OCI-M2 (cell line): ENCODE data around the gene USP21.

ENCODE experiments used
- DNase-seq: peaks from one replicate; lab custom pipeline; 2025; ENCODE audit not compliant: unreplicated experiment; lab: John Stamatoyannopoulos, UW

Gene USP21

GRCh38 chr1:161166669-161167548, 7.6 kb downstream of the USP21 start:
- no peak for DNase-seq

- no peak for DNase-seq
Observed at GRCh38 chr1:161168906-161169305, 9.6 kb downstream of the USP21 start.

GRCh38 chr1:161171191-161171590, 11.9 kb downstream of the USP21 start:
- no peak for DNase-seq

GRCh38 chr1:161171696-161172095, 12.4 kb downstream of the USP21 start:
- no peak for DNase-seq

- DNase-seq: no peak
Observed at GRCh38 chr1:161172349-161172748, 13.0 kb downstream of the USP21 start.

DNA sequence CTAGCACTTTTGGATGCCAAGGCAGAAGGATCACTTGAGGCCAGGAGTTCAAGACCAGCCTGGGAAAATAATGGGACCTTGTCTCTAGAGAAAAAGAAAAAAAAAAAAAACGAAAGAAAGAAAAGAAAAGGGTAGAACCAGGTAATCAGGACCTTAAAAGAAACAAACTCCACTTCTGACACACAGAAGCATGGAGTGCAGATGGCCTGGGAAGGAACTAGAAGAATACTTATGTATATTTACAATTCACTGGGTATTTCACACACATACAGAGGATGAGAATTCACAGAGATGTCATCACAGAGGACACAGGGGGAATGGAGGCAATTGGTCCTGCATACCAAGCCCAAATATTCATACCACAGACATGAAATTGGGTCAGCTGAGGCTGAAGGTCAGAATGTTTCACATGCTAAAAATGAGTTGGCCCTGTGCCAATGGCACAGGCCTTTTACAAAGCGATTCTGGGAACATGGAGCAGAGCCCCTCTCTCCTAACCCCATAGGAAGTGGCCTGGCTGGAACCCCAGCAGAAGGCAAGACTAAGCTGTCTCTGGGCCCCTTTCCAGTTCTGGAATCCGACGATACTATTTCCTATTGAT, 13.6 kb downstream of the USP21 start:
- no peak for DNase-seq

DNA sequence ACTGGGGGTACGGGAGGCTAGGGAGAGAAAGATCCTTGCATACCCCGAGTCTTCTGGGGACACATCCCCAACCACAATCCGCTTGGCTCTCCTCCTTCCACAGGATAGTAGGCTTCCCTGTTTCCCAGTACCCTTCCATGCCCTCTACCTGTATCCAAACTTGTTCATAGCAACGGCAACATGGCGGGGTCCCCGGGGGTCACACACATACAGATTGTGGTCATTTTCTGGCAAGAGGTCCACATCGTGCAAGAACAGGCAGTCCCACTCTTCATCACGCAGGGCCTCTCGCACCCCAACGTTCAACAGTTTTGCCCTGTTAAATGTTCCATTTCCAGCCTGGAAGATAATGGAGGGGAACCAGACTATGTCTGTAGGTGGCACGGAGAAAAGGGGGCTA, 14.4 kb downstream of the USP21 start:
- DNase-seq: no peak

GRCh38 chr1:161174911-161175310, 15.6 kb downstream of the USP21 start:
- DNase-seq: no peak

- no peak for DNase-seq
Observed at GRCh38 chr1:161175771-161176453, 16.6 kb downstream of the USP21 start.

DNA sequence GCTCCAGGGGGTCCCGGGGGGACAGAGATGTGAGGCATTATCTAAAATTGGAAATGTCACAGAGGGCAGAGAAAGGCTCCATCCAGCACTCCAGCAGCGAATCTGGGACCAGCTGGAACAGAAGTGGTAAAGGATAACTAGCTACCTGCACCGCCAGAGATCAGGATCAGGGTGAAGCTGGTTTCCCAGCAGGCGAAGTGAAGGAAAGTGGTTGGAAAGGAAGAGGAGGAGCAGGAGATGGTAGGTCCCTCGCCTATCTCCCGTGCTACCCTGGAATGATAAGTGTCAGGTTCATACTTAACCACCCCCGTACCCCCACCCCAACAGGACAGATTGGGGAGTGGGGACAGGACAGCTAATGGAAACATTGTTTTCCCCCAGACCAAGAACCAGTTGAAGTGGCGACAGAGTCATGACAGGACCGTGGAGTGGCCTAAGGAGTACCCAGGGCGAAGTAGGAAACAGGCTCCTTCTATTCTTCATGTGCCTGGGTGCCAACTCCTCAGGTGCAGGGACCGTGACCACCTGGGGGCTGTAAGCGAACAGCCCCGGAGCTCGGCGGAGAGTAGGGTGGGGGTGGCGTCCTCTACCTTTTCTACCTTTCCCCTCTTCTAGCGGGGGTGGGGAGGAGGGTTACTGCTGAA, 17.3 kb downstream of the USP21 start:
- no peak for DNase-seq

GRCh38 chr1:161177112-161177935, 18.0 kb downstream of the USP21 start, which contains the start of gene B4GALT3:
Gene B4GALT3, minus strand, starts transcription at chr1:161177507. Its CDS starts 1,447 bp downstream, at chr1:161176060.
- DNase-seq: peak; percentile 78

DNA sequence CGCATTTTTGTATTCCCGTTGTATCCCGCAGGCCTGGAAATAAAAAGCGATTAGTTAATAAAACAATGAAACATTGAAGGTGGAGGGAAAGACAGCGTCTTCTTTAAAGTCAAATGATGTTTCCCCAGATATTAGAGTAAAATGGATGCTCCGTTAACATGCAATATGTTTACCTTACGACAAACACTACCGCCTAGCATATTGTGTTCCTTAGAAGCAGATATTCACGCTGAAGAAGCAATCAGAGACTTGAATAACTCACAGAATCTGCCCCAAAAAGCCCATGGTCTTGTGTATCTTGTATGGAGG, 18.6 kb downstream of the USP21 start:
- DNase-seq: no peak

DNA sequence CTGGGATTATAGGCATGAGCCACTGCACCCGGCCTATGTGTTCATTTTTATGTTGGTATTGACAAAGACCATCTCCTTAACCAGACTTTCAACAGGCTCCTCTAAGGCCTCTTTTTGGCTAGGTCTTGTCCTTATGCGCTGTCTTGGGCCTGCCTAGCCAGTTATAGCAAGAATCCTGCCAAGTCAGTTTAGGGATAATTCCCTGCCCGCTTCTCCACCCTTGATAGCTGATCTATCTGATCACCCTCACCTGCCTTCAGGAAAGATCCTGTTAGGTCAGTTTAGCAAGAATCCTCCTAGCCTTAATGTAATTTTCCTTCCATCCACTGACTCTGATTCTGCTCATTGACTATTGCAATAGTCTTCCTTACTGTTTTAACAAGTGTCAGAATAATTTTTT, 20.4 kb downstream of the USP21 start:
- DNase-seq: no peak

DNA sequence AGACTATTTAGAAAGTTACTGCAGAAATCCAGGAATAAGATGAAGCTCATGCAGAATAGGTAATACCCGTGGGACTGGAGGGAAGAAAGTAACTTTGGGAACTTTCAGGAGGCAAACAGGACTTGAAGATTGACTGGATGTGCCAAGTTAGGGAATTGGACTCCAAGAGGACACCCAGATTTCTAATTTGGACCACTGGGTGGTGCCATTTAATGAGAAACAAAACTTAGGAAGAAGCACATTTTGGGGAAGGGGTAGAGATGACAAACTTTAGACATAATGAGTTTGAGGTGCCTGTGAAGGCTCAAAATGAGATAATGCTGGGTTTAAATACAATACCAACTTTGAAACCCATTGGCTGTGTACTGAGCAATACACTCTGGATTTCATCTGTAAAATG, 21.3 kb downstream of the USP21 start:
- DNase-seq: no peak

DNA sequence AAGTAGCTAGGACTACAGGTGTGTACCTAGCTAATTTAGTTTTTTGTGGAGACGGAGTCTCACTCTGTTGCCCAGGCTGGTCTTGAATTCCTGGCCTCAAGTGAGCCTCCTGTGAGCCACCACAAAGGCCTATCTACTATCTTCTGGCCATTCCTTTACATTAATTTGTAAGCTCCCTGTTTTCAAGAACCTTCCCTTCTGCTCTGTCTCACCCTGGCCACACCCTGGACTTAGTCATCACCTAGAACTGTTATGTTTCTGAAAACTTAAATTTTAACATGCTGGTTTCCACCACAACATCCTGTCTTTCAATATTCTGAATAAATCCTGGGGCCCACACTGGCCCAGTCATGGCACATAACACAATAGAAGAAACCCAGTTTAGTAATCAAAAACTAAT, 22.9 kb downstream of the USP21 start:
- no peak for DNase-seq

DNA sequence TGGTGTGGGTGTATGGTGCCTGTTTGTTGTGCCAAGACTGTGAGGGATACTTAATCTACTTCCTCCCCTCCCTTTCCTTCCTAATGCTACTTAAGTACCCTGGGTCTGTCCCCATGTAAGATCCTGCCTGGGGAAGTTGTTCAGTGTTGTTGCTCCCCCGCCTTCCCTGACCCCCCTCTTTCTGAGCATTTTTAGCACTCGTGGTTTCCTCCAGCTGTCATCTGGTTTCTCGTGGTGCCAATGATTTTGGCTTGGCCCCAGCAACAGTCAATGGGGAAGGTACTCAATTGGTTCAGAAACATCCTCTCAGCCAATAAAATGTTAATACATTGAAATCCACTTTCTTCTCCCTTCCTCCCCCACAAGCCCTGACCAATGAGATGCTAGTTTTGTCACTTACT, 26.0 kb downstream of the USP21 start:
- DNase-seq: no peak

DNA sequence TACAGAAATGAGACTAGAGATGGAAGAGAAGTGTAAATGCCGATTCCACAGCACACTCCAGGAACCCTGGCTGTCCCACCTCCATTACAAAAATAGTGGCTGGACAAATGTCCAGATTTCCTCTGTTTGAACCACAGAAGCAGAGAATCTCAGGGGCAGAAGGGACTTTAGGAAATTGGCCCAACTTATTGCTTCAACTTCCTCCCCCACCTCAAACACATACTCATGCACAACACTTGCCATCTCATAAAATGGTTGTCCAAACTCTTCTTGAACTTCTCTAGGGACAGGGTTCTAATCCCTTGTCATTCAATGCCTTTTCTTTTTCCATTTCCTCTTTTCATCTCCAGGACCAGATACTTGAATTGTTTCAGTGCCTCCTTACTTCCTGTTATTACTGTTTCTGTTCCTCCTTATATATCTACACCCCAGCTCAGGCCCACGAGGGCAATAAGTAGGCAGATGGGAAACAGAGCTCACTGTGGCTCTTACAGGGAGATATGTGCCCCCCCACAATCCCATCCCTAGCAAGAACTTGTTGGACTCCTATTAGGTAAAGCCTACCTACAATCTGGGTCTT, 26.5 kb downstream of the USP21 start:
- no peak for DNase-seq

DNA sequence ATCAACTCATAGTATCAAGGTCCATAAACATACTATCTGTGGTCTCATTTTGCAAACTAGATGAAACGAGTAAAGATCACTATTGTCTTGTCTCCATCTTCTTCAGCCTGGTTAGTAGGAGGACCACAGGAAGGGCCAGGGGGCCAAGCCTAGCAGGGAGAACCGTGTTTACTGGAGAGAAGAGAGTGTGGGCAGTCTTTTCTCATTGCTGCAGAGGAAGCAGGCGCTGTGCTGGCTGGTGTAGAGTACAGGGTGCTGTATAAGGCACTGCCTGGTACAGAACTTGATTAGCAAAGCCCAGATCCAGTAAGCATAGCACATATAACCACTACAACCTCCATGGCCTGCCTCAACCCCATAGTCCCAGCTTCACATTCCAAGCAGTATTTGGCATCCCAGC, 28.0 kb downstream of the USP21 start:
- DNase-seq: no peak

DNA sequence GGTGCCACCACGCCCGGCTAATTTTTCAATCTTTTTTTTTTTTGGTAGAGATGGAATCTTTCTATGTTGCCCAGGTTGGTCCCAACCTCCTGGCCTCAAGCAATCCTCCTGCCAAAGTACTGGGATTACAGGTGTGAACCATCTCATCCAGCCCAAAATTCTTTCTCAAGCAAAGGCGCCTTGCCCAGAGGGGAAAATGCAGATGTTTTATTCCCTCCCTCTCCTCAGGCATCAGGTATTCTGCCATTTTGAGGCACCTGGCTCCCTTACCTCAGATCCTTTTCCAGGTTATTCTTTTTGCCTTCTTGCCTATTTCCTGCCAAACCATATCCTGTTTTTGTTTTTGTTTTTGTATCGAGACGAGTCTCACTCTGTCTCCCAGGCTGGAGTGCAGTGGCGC, 29.1 kb downstream of the USP21 start:
- DNase-seq: no peak

DNA sequence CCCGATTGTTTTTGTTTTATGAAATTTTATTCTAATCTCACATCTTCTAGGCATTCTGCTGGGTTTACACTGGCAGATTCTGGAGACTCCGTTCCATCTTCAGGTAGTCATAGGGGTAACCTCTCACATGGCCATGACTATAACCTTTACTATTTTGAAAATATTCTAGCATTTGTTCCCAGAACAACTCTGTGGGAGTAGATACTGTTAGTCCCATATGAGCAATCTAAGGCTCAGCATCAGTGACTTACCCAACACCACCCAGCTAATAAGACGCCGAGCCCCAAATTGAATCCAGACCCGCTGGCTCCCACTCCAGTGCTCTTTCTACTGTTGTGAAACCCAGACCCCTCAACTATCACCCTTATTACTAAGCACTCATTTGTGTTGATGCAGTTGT, 29.7 kb downstream of the USP21 start:
- DNase-seq: no peak
